HEK293T (cell line): ENCODE data around the gene DKK3.

Source experiments
- ARNT ChIP-seq: fragments of 450-650 bp; IDR thresholded peaks from 2 replicates; pipeline ENCODE4 v1.6.1; 2017; ENCODE audit warnings: mild to moderate bottlenecking
- BHLHE40 ChIP-seq: fragments of 450-650 bp; IDR thresholded peaks from 2 replicates; pipeline ENCODE4 v1.6.1; 2016; ENCODE audit warnings: mild to moderate bottlenecking, moderate library complexity, borderline replicate concordance
- CTBP1 ChIP-seq: fragments of 450-650 bp; IDR thresholded peaks from 2 replicates; pipeline ENCODE4 v1.6.1; 2016; ENCODE audit warnings: borderline replicate concordance
- ELF4 ChIP-seq: fragments of 450-650 bp; IDR thresholded peaks from 2 replicates; pipeline ENCODE4 v1.6.1; 2017; ENCODE audit warnings: antibody characterized with exemption
- FOXA1 ChIP-seq: fragments of 450-650 bp; IDR thresholded peaks from 2 replicates; pipeline ENCODE4 v1.6.1; 2016; ENCODE audit warnings: mild to moderate bottlenecking
- FOXM1 ChIP-seq: fragments of 450-650 bp; IDR thresholded peaks from 2 replicates; pipeline ENCODE4 v1.6.1; 2017; ENCODE audit warnings: mild to moderate bottlenecking, borderline replicate concordance
- L3MBTL2 ChIP-seq: fragments of 450-650 bp; conservative IDR thresholded peaks from 2 replicates; pipeline ENCODE4 v1.6.1; 2016; ENCODE audit warnings: mild to moderate bottlenecking
- LEF1 ChIP-seq: fragments of 450-650 bp; IDR thresholded peaks from 2 replicates; pipeline ENCODE4 v1.6.1; 2017; ENCODE audit warnings: mild to moderate bottlenecking, borderline replicate concordance
- NFRKB ChIP-seq: fragments of 450-650 bp; IDR thresholded peaks from 2 replicates; pipeline ENCODE4 v1.6.1; 2016; ENCODE audit warnings: mild to moderate bottlenecking, moderate library complexity
- SP1 ChIP-seq: fragments of 450-650 bp; IDR thresholded peaks from 2 replicates; pipeline ENCODE4 v1.6.1; 2017
- SUZ12 ChIP-seq: fragments of 450-650 bp; IDR thresholded peaks from 2 replicates; pipeline ENCODE4 v1.6.1; 2016; ENCODE audit warnings: mild to moderate bottlenecking
- TARDBP ChIP-seq: fragments of 450-650 bp; IDR thresholded peaks from 2 replicates; pipeline ENCODE4 v1.6.1; 2016
- ZNF384 ChIP-seq: fragments of 450-650 bp; IDR thresholded peaks from 2 replicates; pipeline ENCODE4 v1.6.1; 2016
- TF ChIP-seq, protein P1 (sequence below): fragments of 450-650 bp; IDR thresholded peaks from 2 replicates; pipeline ENCODE4 v1.6.1; 2016

DNA sequence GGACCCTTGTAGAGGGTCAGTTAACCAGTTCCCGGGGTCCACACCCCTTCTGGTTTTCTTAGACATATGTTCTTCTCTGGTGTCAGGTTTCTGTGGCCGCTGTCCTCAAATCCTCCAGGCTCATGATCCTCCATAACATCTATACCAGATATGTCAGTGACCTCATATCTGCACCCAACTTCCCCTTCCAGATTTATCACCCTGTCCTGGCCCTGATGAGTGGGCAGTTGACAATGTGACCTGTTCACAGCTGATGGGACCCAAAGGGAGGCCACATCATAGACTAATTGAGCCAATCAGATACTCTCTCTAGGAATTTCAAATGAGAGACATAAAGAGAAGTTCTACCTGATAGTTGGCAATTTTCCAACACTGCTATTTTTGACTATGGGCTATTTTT is 5.1 kb downstream of the DKK3 start:
- no peak for TF ChIP-seq FOXA1
- TF ChIP-seq L3MBTL2 = no peak
- TF ChIP-seq FOXM1 = no peak
- TF ChIP-seq SP1 = no peak
- no peak for TF ChIP-seq TARDBP
- no peak for TF ChIP-seq CTBP1
- TF ChIP-seq NFRKB = no peak
- TF ChIP-seq ZNF384 = no peak
- no peak for TF ChIP-seq SUZ12
- no peak for TF ChIP-seq ARNT
- TF ChIP-seq LEF1 = no peak
- no peak for TF ChIP-seq BHLHE40
- no peak for TF ChIP-seq ELF4
- TF ChIP-seq, protein P1, sequence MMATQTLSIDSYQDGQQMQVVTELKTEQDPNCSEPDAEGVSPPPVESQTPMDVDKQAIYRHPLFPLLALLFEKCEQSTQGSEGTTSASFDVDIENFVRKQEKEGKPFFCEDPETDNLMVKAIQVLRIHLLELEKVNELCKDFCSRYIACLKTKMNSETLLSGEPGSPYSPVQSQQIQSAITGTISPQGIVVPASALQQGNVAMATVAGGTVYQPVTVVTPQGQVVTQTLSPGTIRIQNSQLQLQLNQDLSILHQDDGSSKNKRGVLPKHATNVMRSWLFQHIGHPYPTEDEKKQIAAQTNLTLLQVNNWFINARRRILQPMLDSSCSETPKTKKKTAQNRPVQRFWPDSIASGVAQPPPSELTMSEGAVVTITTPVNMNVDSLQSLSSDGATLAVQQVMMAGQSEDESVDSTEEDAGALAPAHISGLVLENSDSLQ = no peak
